ENCODE data around the gene SPECC1L.
"Not testable (repeated sequence)": the region's sequence is repeated elsewhere in the genome, so short reads cannot be mapped to it uniquely, and the experiment has no call there.

- not testable (repeated sequence) for TF ChIP-seq CTCF, POLR2A (IDR thresholded peaks at IDR 0.05)
Measured at GRCh38 chr22:24317511-24317910, 46.9 kb downstream of the SPECC1L start.

Data from body of pancreas (tissue), 4 donors.